ENCODE results near the gene MLF1.
"Not testable (repeated sequence)": the region's sequence is repeated elsewhere in the genome, so short reads cannot be mapped to it uniquely, and the experiment has no call there.

Gene MLF1
- total RNA-seq = 2.3 to 5.0 reads per million in 2 experiments

- DNase-seq (ENCODE audit: low read depth) = peak; percentile 79
Measured at GRCh38 chr3:158570999-158571702, at the start of gene MLF1. TSS of gene MLF1 (plus strand) at chr3:158571194. CDS start at chr3:158571301, 107 bp downstream.

- no peak for DNase-seq (ENCODE audit: low read depth)
Measured at GRCh38 chr3:158522221-158523136, 48.5 kb upstream of the MLF1 start.

- no peak for DNase-seq (ENCODE audit: low read depth)
Measured at GRCh38 chr3:158528076-158528674, 42.8 kb upstream of the MLF1 start.

- DNase-seq (ENCODE audit: low read depth) = no peak
Measured at GRCh38 chr3:158531334-158531733, 39.7 kb upstream of the MLF1 start.

GRCh38 chr3:158532099-158532734 lies 38.8 kb upstream of the MLF1 start:
- no peak for DNase-seq (ENCODE audit: low read depth)

- DNase-seq (ENCODE audit: low read depth) = no peak
Measured at GRCh38 chr3:158535918-158536317, 35.1 kb upstream of the MLF1 start.

GRCh38 chr3:158539414-158540014 lies 31.5 kb upstream of the MLF1 start:
- DNase-seq (ENCODE audit: low read depth) = peak; percentile 36

- DNase-seq (ENCODE audit: low read depth) = no peak
Measured at GRCh38 chr3:158540066-158540465, 30.9 kb upstream of the MLF1 start.

- DNase-seq (ENCODE audit: low read depth) = no peak
Measured at GRCh38 chr3:158548691-158549090, 22.3 kb upstream of the MLF1 start.

GRCh38 chr3:158549938-158550337 lies 21.1 kb upstream of the MLF1 start:
- DNase-seq (ENCODE audit: low read depth) = not testable (repeated sequence)

GRCh38 chr3:158552124-158552523 lies 18.9 kb upstream of the MLF1 start:
- DNase-seq (ENCODE audit: low read depth) = no peak

- no peak for DNase-seq (ENCODE audit: low read depth)
Measured at GRCh38 chr3:158559504-158559903, 11.5 kb upstream of the MLF1 start.

- DNase-seq (ENCODE audit: low read depth) = no peak
Measured at GRCh38 chr3:158560979-158561378, 10.0 kb upstream of the MLF1 start.

- no peak for DNase-seq (ENCODE audit: low read depth)
Measured at GRCh38 chr3:158562674-158563073, 8.3 kb upstream of the MLF1 start.

GRCh38 chr3:158563076-158563475 lies 7.9 kb upstream of the MLF1 start:
- no peak for DNase-seq (ENCODE audit: low read depth)

- DNase-seq (ENCODE audit: low read depth) = no peak
Measured at GRCh38 chr3:158565076-158565475, 5.9 kb upstream of the MLF1 start.

- no peak for DNase-seq (ENCODE audit: low read depth)
Measured at GRCh38 chr3:158568784-158569183, 2.2 kb upstream of the MLF1 start.

- no peak for DNase-seq (ENCODE audit: low read depth)
Measured at GRCh38 chr3:158569794-158570193, 1.2 kb upstream of the MLF1 start.

GRCh38 chr3:158571969-158572765 lies 1.2 kb downstream of the MLF1 start:
- no peak for DNase-seq (ENCODE audit: low read depth)

- DNase-seq (ENCODE audit: low read depth) = no peak
Measured at GRCh38 chr3:158572766-158573060, 1.7 kb downstream of the MLF1 start.

- DNase-seq (ENCODE audit: low read depth) = no peak
Measured at GRCh38 chr3:158573714-158574113, 2.7 kb downstream of the MLF1 start.
